HAP-1 (cell line): ENCODE results near the gene TNFRSF25.
"Not testable (repeated sequence)": the region's sequence is repeated elsewhere in the genome, so short reads cannot be mapped to it uniquely, and the experiment has no call there.

Experiments
- DNase-seq, 2 experiments: peaks; one replicate each; pipeline ENCODE4 v3.0.0-alpha.2; 2016 to 2020; ENCODE audit warnings: low spot score in 2 of 2
- H3K27me3 ChIP-seq: fragments of 250-450 bp; sonication (Bioruptor Pico); 2 replicates; pipeline ENCODE4 v1.5.1; 2020; ENCODE audit warnings: low read depth, mild to moderate bottlenecking, moderate library complexity
- H3K36me3 ChIP-seq: fragments of 250-450 bp; sonication (Bioruptor Pico); replicated peaks from 2 replicates; pipeline ENCODE4 v1.5.1; 2020; ENCODE audit warnings: mild to moderate bottlenecking
- H3K4me1 ChIP-seq: fragments of 250-450 bp; sonication (Bioruptor Pico); 2 replicates; pipeline ENCODE4 v1.5.1; 2020; ENCODE audit warnings: mild to moderate bottlenecking
- H3K4me3 ChIP-seq: fragments of 250-450 bp; sonication (Bioruptor Pico); 2 replicates; pipeline ENCODE4 v1.5.1; 2020; ENCODE audit warnings: mild to moderate bottlenecking, moderate library complexity
- H3K9me3 ChIP-seq: fragments of 250-450 bp; sonication (Bioruptor Pico); 2 replicates; pipeline ENCODE4 v1.5.1; 2020; ENCODE audit warnings: mild to moderate bottlenecking, moderate library complexity
- in situ Hi-C: fragments of 300-500 bp; cut with MboI; formaldehyde crosslinking; loops from 3 replicates; pipeline ENCODE4 v1.14.3; 2020; ENCODE audit warnings: low sequenced_read_pairs, inconsistent platforms, mixed read lengths

TNFRSF25 gene

GRCh38 chr1:6443339-6444115 is 22.4 kb downstream of the TNFRSF25 start:
- no peaks in the 10 kb centered on the region for H3K36me3 ChIP-seq
- H3K4me1 ChIP-seq = no peaks in the 10 kb centered on the region
- in situ Hi-C loops = no loop called here
- H3K4me3 ChIP-seq = no peak overlapping the region
- H3K9me3 ChIP-seq = no peaks in the 10 kb centered on the region
- no peak for DNase-seq
- peaks cover 23% of the 10 kb centered on the region for H3K27me3 ChIP-seq

GRCh38 chr1:6441586-6441985 is 24.4 kb downstream of the TNFRSF25 start:
- no peaks in the 10 kb centered on the region for H3K4me1 ChIP-seq

GRCh38 chr1:6440198-6441126 is 25.5 kb downstream of the TNFRSF25 start:
- peak; percentile 51 to 91 for DNase-seq

More at GRCh38 chr1:6441586-6441985, 24.4 kb downstream of the TNFRSF25 start:
- Histone ChIP-seq H3K9me3 (no peaks in the 10 kb centered on the region), H3K27me3 (peaks cover 3% of the 10 kb centered on the region), H3K4me3 (no peak overlapping the region), H3K36me3 (no peaks in the 10 kb centered on the region)
- in situ Hi-C loops = no loop called here
- DNase-seq = no peak

GRCh38 chr1:6438047-6438525 is 27.9 kb downstream of the TNFRSF25 start:
- peak; percentile 52 to 87 for DNase-seq
- Histone ChIP-seq H3K4me1 (no peaks in the 10 kb centered on the region), H3K36me3 (no peaks in the 10 kb centered on the region), H3K9me3 (no peaks in the 10 kb centered on the region), H3K27me3 (no peaks in the 10 kb centered on the region), H3K4me3 (no peak overlapping the region)
- in situ Hi-C loops = no loop called here

More at GRCh38 chr1:6440198-6441126, 25.5 kb downstream of the TNFRSF25 start:
- Histone ChIP-seq H3K36me3 (no peaks in the 10 kb centered on the region), H3K27me3 (no peaks in the 10 kb centered on the region), H3K4me3 (peak overlapping the region; percentile 23), H3K4me1 (no peaks in the 10 kb centered on the region), H3K9me3 (no peaks in the 10 kb centered on the region)
- in situ Hi-C loops = no loop called here

- H3K4me1 ChIP-seq, in situ Hi-C loops, DNase-seq, H3K36me3 ChIP-seq, H3K4me3 ChIP-seq, H3K27me3 ChIP-seq, H3K9me3 ChIP-seq: not testable (repeated sequence)
These were observed 28.8 kb downstream of the TNFRSF25 start for GRCh38 chr1:6437012-6437700.

GRCh38 chr1:6436277-6436676 is 29.7 kb downstream of the TNFRSF25 start:
- H3K36me3 ChIP-seq, H3K4me3 ChIP-seq, H3K27me3 ChIP-seq, in situ Hi-C loops, DNase-seq, H3K4me1 ChIP-seq, H3K9me3 ChIP-seq: not testable (repeated sequence)

GRCh38 chr1:6435547-6435946 is 30.4 kb downstream of the TNFRSF25 start:
- Histone ChIP-seq H3K36me3 (no peaks in the 10 kb centered on the region), H3K4me1 (no peaks in the 10 kb centered on the region), H3K4me3 (no peak overlapping the region), H3K9me3 (no peaks in the 10 kb centered on the region), H3K27me3 (no peaks in the 10 kb centered on the region)
- in situ Hi-C loops = no loop called here
- no peak for DNase-seq

- no peak for DNase-seq
- in situ Hi-C loops = no loop called here
- Histone ChIP-seq H3K4me3 (no peak overlapping the region), H3K9me3 (no peaks in the 10 kb centered on the region), H3K27me3 (no peaks in the 10 kb centered on the region), H3K36me3 (no peaks in the 10 kb centered on the region), H3K4me1 (no peaks in the 10 kb centered on the region)
These were observed 30.8 kb downstream of the TNFRSF25 start for GRCh38 chr1:6435129-6435528.

GRCh38 chr1:6434186-6434585 is 31.8 kb downstream of the TNFRSF25 start:
- H3K4me3 ChIP-seq = no peak overlapping the region
- H3K27me3 ChIP-seq = no peaks in the 10 kb centered on the region
- H3K36me3 ChIP-seq = no peaks in the 10 kb centered on the region
- in situ Hi-C loops = no loop called here
- no peak for DNase-seq
- no peaks in the 10 kb centered on the region for H3K9me3 ChIP-seq
- no peaks in the 10 kb centered on the region for H3K4me1 ChIP-seq

- H3K4me3 ChIP-seq, in situ Hi-C loops, DNase-seq: not testable (repeated sequence)
These were observed 34.1 kb downstream of the TNFRSF25 start for GRCh38 chr1:6431645-6432579.

GRCh38 chr1:6429660-6430411 is 36.1 kb downstream of the TNFRSF25 start:
- in situ Hi-C loops, DNase-seq, H3K4me1 ChIP-seq: not testable (repeated sequence)

More at GRCh38 chr1:6431645-6432579, 34.1 kb downstream of the TNFRSF25 start:
- H3K9me3 ChIP-seq, H3K27me3 ChIP-seq, H3K36me3 ChIP-seq, H3K4me1 ChIP-seq: not testable (repeated sequence)

GRCh38 chr1:6428453-6428852 is 37.5 kb downstream of the TNFRSF25 start:
- H3K36me3 ChIP-seq, in situ Hi-C loops, H3K4me3 ChIP-seq, H3K9me3 ChIP-seq, H3K27me3 ChIP-seq, H3K4me1 ChIP-seq, DNase-seq: not testable (repeated sequence)

More at GRCh38 chr1:6429660-6430411, 36.1 kb downstream of the TNFRSF25 start:
- H3K9me3 ChIP-seq, H3K27me3 ChIP-seq, H3K36me3 ChIP-seq, H3K4me3 ChIP-seq: not testable (repeated sequence)
